ENCODE data around the gene TBC1D22A. TPM values are rescaled to one million over a fixed set of nuclear protein-coding genes. Genes with fewer than 3 reads are reported as not detected.
"Not testable (repeated sequence)": the region's sequence is repeated elsewhere in the genome, so short reads cannot be mapped to it uniquely, and the experiment has no call there.

Gene TBC1D22A
- total RNA-seq, 2 experiments from 2014 or later: 38.5 to 41.0 TPM

GRCh38 chr22:46803936-46804335, 41.5 kb downstream of the TBC1D22A start:
- no peak overlapping the region for H3K27ac Mint-ChIP-seq
- ChIA-PET POLR2A (interaction anchor here (1.0 to 4.5 kb wide), 4 partner anchors 41 to 69 kb away, joined by 3 to 20 read pairs (median 8); partner anchors contain the start of gene TBC1D22A), CTCF (interaction anchor here (0.6 to 10.0 kb wide), 16 partner anchors 8 to 241 kb away, joined by 3 to 178 read pairs (median 4); partner anchors contain the start of gene TBC1D22A)
- H3K36me3 Mint-ChIP-seq (ENCODE audit: low read depth): peaks cover 55% of the 10 kb centered on the region
- no peak for DNase-seq
- no peaks in the 10 kb centered on the region for H3K27me3 Mint-ChIP-seq
- no peaks in the 10 kb centered on the region for H3K9me3 Mint-ChIP-seq
- peaks cover 24% of the 10 kb centered on the region for H3K4me1 Mint-ChIP-seq
- no peak overlapping the region for H3K4me3 Mint-ChIP-seq

- H3K9me3 Mint-ChIP-seq: no peaks in the 10 kb centered on the region
- DNase-seq: no peak
- H3K4me1 Mint-ChIP-seq: peaks cover 23% of the 10 kb centered on the region
- H3K27me3 Mint-ChIP-seq: no peaks in the 10 kb centered on the region
- H3K4me3 Mint-ChIP-seq: no peak overlapping the region
- ChIA-PET POLR2A (no interaction called here), CTCF (interaction anchor here (0.5 to 10.0 kb wide), 3 partner anchors 8 to 70 kb away, joined by 3 to 178 read pairs (median 3); partner anchors contain the start of gene TBC1D22A)
- H3K36me3 Mint-ChIP-seq (ENCODE audit: low read depth): peaks cover 37% of the 10 kb centered on the region
- no peak overlapping the region for H3K27ac Mint-ChIP-seq
Observed at GRCh38 chr22:46806794-46807193, 44.3 kb downstream of the TBC1D22A start.

- H3K4me1 Mint-ChIP-seq: peaks cover 18% of the 10 kb centered on the region
- no peak overlapping the region for H3K27ac Mint-ChIP-seq
- DNase-seq: no peak
- no peak overlapping the region for H3K4me3 Mint-ChIP-seq
- POLR2A ChIA-PET: interaction anchor here (1.2 kb wide), 1 partner anchor 34 kb away, joined by 3 read pairs; no protein-coding TSS in a partner anchor
- H3K9me3 Mint-ChIP-seq: no peaks in the 10 kb centered on the region
- CTCF ChIA-PET: interaction anchor here (0.8 to 10.0 kb wide), 2 partner anchors 9 to 47 kb away, joined by 3 to 178 read pairs; partner anchors contain the start of gene TBC1D22A
- no peaks in the 10 kb centered on the region for H3K27me3 Mint-ChIP-seq
- peaks cover 30% of the 10 kb centered on the region for H3K36me3 Mint-ChIP-seq (ENCODE audit: low read depth)
Observed at GRCh38 chr22:46807458-46807857, 45.0 kb downstream of the TBC1D22A start.

DNA sequence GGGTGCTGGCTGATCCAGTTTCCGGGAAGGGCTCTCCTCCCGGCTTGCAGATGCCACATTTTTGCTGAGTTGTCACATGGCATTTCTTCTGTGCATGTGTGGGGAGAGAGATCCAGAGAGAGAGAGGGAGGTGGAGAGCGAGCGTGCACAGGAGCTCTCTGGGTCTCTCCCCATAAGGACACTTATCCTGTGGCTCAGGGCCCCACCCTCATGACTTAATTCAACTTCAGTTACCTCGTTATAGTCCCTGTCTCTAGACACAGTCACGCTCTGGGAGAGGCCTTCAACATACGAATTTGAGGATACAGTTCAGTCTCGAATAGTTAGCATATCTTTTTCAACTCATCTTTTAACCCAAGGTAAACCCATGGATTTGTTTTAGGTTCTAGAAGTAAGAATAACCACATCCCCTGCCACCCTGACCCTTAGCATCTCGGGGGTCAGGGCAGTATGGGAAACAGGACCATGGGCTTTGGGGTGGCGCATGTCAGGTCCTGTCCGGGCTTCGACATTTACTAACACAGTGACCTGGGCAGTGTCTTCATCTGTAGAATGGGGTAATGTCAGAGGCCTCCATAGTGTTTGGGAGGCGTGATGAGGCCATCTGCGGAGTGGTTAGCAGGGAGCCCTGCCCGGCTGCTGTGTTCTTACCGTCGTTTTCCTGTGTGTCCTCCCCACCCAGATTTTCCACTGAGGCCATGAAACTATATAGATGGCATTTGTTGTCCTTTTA, 46.9 kb downstream of the TBC1D22A start:
- H3K27ac Mint-ChIP-seq: no peak overlapping the region
- POLR2A ChIA-PET: no interaction called here
- H3K27me3 Mint-ChIP-seq: no peaks in the 10 kb centered on the region
- H3K36me3 Mint-ChIP-seq (ENCODE audit: low read depth): peaks cover 23% of the 10 kb centered on the region
- H3K9me3 Mint-ChIP-seq: no peaks in the 10 kb centered on the region
- CTCF ChIA-PET: no interaction called here
- H3K4me1 Mint-ChIP-seq: peaks cover 12% of the 10 kb centered on the region
- no peak for DNase-seq
- H3K4me3 Mint-ChIP-seq: no peak overlapping the region

DNA sequence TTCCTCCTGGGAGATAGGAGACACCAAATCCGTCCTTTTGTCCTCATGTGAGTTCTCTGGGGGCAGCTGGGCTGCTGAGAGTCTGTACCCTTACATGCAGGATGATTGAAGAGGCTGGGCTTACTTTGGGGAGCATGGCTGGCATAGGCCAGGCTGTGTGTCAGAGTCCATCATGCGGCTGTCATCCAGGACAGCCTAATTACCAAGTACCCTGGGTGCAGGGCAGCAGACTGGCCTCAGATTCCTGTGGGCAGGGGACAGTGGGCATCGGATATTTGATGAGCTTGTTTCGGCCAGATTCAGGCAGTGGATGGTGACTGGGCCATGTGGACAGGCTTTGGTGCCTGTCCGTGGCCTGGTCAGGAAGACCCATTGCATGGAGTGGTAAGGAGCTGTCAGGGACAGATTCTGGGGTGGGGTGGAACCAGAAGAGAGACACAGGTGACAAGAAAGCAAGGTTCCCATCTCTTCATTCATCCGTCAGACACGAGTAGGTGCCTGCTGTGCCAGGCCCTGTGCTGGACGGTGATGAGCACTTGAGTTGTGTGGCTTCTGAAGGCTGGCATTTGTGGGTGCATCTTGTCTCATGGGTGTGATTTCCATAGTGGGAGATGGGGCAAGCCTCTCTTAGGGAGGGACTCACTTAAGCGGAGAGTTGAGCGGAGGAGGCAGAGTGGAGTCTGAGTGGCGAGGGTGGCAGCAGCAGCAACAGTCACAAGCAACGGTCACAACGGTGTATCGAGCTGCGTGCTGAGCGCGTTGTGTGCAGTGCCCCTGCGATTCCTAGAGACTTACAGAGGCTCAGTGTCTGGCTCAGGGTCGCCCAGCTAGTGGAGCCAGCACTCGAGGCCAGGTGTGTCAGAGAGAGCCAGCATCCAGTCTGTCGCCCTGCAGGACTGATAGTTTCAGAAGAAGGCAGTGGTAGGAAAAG, 48.7 kb downstream of the TBC1D22A start:
- H3K27me3 Mint-ChIP-seq: no peaks in the 10 kb centered on the region
- DNase-seq: no peak
- peaks cover 19% of the 10 kb centered on the region for H3K36me3 Mint-ChIP-seq (ENCODE audit: low read depth)
- H3K4me1 Mint-ChIP-seq: peaks cover 19% of the 10 kb centered on the region
- no peak overlapping the region for H3K27ac Mint-ChIP-seq
- POLR2A ChIA-PET: no interaction called here
- CTCF ChIA-PET: interaction anchor here (1.5 kb wide), 2 partner anchors 8 to 10 kb away, joined by 4 read pairs; no protein-coding TSS in a partner anchor
- H3K9me3 Mint-ChIP-seq: no peaks in the 10 kb centered on the region
- H3K4me3 Mint-ChIP-seq: no peak overlapping the region

- Mint-ChIP-seq H3K4me3 (no peak overlapping the region), H3K4me1 (peaks cover 16% of the 10 kb centered on the region), H3K36me3 (ENCODE audit: low read depth) (peaks cover 18% of the 10 kb centered on the region), H3K9me3 (no peaks in the 10 kb centered on the region), H3K27ac (no peak overlapping the region), H3K27me3 (no peaks in the 10 kb centered on the region)
- POLR2A ChIA-PET: no interaction called here
- CTCF ChIA-PET: interaction anchor here (1.5 kb wide), 1 partner anchor 9 kb away, joined by 4 read pairs; no protein-coding TSS in a partner anchor
- DNase-seq: no peak
Observed at GRCh38 chr22:46812034-46812605, 49.7 kb downstream of the TBC1D22A start.

- peaks cover 20% of the 10 kb centered on the region for H3K36me3 Mint-ChIP-seq (ENCODE audit: low read depth)
- H3K9me3 Mint-ChIP-seq: peaks cover 3% of the 10 kb centered on the region
- H3K27ac Mint-ChIP-seq: no peak overlapping the region
- DNase-seq: no peak
- no peak overlapping the region for H3K4me3 Mint-ChIP-seq
- ChIA-PET CTCF (interaction anchor here (1.5 kb wide), 1 partner anchor 10 kb away, joined by 4 read pairs; no protein-coding TSS in a partner anchor), POLR2A (no interaction called here)
- no peaks in the 10 kb centered on the region for H3K27me3 Mint-ChIP-seq
- peaks cover 16% of the 10 kb centered on the region for H3K4me1 Mint-ChIP-seq
Observed at GRCh38 chr22:46812788-46813187, 50.3 kb downstream of the TBC1D22A start.

DNA sequence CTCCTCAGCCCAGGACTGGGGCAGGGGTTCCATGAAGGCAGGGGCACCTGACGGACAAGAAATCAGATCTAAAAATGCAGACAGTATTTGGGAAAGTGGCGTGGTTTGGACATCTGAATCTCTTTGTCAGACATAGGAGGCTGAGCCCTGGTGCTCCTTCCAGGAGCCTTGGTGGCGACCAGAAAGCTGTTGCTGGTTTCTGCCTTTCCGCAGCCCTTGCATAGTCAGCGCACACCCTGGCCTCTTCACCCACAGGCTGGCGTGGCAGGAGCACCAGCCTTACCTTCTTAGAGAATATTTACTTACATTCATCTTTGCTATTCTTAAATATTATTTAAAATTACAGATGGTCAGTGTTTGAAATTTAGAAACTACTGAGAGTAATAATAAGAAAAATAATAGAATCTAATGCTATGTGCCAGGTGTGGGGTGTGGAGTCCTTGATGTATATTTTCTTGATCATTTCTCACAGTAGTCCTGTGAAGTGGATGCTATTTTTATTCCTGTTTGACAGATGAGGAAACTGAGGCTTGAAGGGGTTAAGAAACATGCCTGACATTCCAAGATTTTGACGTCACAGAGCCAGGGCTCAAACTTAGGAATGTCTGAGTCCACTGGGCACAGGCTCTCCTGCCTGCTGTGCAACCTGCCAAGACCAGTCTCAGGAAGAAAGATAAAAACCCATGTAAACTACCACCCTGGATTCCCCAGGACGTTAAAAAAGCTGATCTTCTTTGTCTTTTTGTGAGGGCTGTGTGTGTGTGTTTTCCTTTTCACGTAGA, 51.6 kb downstream of the TBC1D22A start:
- no peak for DNase-seq
- Mint-ChIP-seq H3K4me1 (peaks cover 16% of the 10 kb centered on the region), H3K9me3 (peaks cover 3% of the 10 kb centered on the region), H3K27ac (no peak overlapping the region), H3K36me3 (ENCODE audit: low read depth) (peaks cover 31% of the 10 kb centered on the region), H3K4me3 (no peak overlapping the region), H3K27me3 (no peaks in the 10 kb centered on the region)
- POLR2A ChIA-PET: no interaction called here
- CTCF ChIA-PET: no interaction called here

DNA sequence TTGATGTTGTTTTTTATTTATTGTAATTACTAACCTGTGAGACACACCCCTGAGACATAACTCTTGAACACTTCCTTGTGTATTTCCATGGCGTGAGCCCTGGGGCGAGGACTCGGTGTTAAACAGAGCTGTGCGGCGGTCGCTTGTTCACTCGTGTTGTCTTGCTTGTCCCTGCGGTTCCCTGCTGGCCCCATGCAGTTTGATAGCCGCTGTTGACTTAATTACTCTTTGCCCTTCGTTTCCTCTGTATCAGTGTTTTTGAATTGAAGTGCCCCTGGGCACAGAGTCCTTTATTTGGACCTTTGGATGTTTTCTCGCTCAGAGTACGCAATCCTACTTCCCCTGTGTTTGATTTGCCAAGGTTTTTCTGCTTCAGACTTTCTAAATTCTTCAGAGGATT, 52.7 kb downstream of the TBC1D22A start:
- Mint-ChIP-seq H3K27me3 (no peaks in the 10 kb centered on the region), H3K4me1 (peaks cover 16% of the 10 kb centered on the region), H3K36me3 (ENCODE audit: low read depth) (peaks cover 37% of the 10 kb centered on the region), H3K27ac (no peak overlapping the region), H3K9me3 (peaks cover 3% of the 10 kb centered on the region), H3K4me3 (no peak overlapping the region)
- CTCF ChIA-PET: no interaction called here
- no peak for DNase-seq
- POLR2A ChIA-PET: no interaction called here

DNA sequence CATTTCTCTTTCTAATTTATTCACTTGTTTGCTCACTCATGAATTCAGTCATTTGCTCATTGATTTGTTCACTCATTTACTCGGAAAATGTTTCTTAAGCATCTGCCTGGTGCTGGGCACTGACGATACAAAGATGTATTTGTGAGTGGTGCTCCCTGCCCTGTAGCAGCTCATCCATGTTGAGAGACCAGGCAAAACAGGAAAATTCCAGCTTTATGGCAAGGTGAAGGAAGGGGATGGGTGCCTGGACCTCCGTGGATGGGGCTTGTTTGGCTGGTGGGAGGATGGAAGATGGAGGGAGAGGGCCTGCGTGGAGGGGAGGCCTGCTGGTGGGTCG, 53.1 kb downstream of the TBC1D22A start:
- H3K9me3 Mint-ChIP-seq: peaks cover 3% of the 10 kb centered on the region
- no peaks in the 10 kb centered on the region for H3K27me3 Mint-ChIP-seq
- ChIA-PET CTCF (no interaction called here), POLR2A (no interaction called here)
- peaks cover 40% of the 10 kb centered on the region for H3K36me3 Mint-ChIP-seq (ENCODE audit: low read depth)
- DNase-seq: no peak
- H3K4me1 Mint-ChIP-seq: peaks cover 16% of the 10 kb centered on the region
- no peak overlapping the region for H3K4me3 Mint-ChIP-seq
- no peak overlapping the region for H3K27ac Mint-ChIP-seq

GRCh38 chr22:46815896-46816731, 53.7 kb downstream of the TBC1D22A start:
- H3K4me3 Mint-ChIP-seq: no peak overlapping the region
- no peak for DNase-seq
- H3K4me1 Mint-ChIP-seq: peaks cover 16% of the 10 kb centered on the region
- H3K27me3 Mint-ChIP-seq: no peaks in the 10 kb centered on the region
- no peak overlapping the region for H3K27ac Mint-ChIP-seq
- peaks cover 45% of the 10 kb centered on the region for H3K36me3 Mint-ChIP-seq (ENCODE audit: low read depth)
- POLR2A ChIA-PET: no interaction called here
- peaks cover 3% of the 10 kb centered on the region for H3K9me3 Mint-ChIP-seq
- CTCF ChIA-PET: interaction anchor here (0.6 kb wide), 1 partner anchor 13 kb away, joined by 3 read pairs; no protein-coding TSS in a partner anchor

DNA sequence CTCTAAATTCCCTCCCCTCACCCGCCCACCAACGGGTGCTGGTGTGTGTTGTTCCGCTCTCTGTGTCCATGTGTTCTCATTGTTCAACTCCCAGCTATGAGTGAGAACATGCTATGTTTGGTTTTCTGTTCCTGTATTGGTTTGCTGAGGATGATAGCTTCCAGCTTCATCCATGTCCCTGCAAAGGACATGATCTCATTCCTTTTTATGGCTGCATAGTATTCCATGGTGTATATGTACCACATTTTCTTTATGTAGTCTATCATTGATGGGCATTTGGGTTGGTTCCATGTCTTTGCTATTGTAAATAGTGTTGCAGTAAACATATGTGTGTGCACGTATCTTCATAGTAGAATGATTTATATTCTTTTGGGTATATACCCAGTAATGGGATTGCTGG, 54.9 kb downstream of the TBC1D22A start:
- H3K9me3 Mint-ChIP-seq, H3K27ac Mint-ChIP-seq, DNase-seq, H3K4me3 Mint-ChIP-seq, H3K27me3 Mint-ChIP-seq, POLR2A ChIA-PET: not testable (repeated sequence)
- Mint-ChIP-seq H3K4me1 (peaks cover 16% of the 10 kb centered on the region), H3K36me3 (ENCODE audit: low read depth) (peaks cover 46% of the 10 kb centered on the region)
- CTCF ChIA-PET: interaction anchor here (0.7 kb wide), 1 partner anchor 14 kb away, joined by 3 read pairs; no protein-coding TSS in a partner anchor
